Measurements from ENCODE around the gene GPR27. TPM values are rescaled to one million over a fixed set of nuclear protein-coding genes. Genes with fewer than 3 reads are reported as not detected.

Gene GPR27
- total RNA-seq, 1 donor from 2014 or later, result 18.3 TPM

GRCh38 chr3:71786551-71786950, 32.9 kb downstream of the GPR27 start:
- Histone ChIP-seq H3K27ac (no peak overlapping the region), H3K9me3 (ENCODE audit: low read depth) (no peaks in the 10 kb centered on the region), H3K79me2 (ENCODE audit: low read depth) (no peaks in the 10 kb centered on the region), H3K36me3 (no peaks in the 10 kb centered on the region), H3K4me3 (no peak overlapping the region), H2AFZ (replicated peaks) (no peak overlapping the region), H3K27me3 (peaks cover 65% of the 10 kb centered on the region), H3K4me2 (no peak overlapping the region), H3K4me1 (peaks cover 26% of the 10 kb centered on the region), H3K9ac (no peak overlapping the region), H3F3A (ENCODE audit: low read depth) (peaks cover 27% of the 10 kb centered on the region), H4K20me1 (ENCODE audit: low read depth) (no peaks in the 10 kb centered on the region)
- Mint-ChIP-seq H3K4me1 (peaks cover 33% of the 10 kb centered on the region), H3K27me3 (ENCODE audit: insufficient read depth, low read depth) (peaks cover 29% of the 10 kb centered on the region), H3K9me3 (no peaks in the 10 kb centered on the region), H3K4me3 (no peak overlapping the region), H3K27ac (no peak overlapping the region), H3K36me3 (no peaks in the 10 kb centered on the region)
- TF ChIP-seq CTCF (IDR thresholded peaks at IDR 0.05), result no peak
- no peak for TF ChIP-seq EZH2 (IDR thresholded peaks at IDR 0.05)
- TF ChIP-seq EZH2phosphoT487 (IDR thresholded peaks at IDR 0.05), result no peak
- DNase-seq (ENCODE audit: low spot score), result no peak

GRCh38 chr3:71787851-71788405, 34.3 kb downstream of the GPR27 start:
- Mint-ChIP-seq H3K4me1 (peaks cover 33% of the 10 kb centered on the region), H3K27ac (no peak overlapping the region), H3K36me3 (no peaks in the 10 kb centered on the region), H3K4me3 (no peak overlapping the region), H3K9me3 (no peaks in the 10 kb centered on the region), H3K27me3 (ENCODE audit: insufficient read depth, low read depth) (peaks cover 24% of the 10 kb centered on the region)
- H3F3A ChIP-seq (ENCODE audit: low read depth), result peaks cover 27% of the 10 kb centered on the region
- TF ChIP-seq CTCF (IDR thresholded peaks at IDR 0.05) (no peak), EZH2phosphoT487 (IDR thresholded peaks at IDR 0.05) (no peak), EZH2 (IDR thresholded peaks at IDR 0.05) (no peak)
- no peak overlapping the region for H3K4me2 ChIP-seq
- H2AFZ ChIP-seq (replicated peaks), result no peak overlapping the region
- H3K36me3 ChIP-seq, result no peaks in the 10 kb centered on the region
- no peak overlapping the region for H3K4me3 ChIP-seq
- peaks cover 19% of the 10 kb centered on the region for H3K4me1 ChIP-seq
- DNase-seq (ENCODE audit: low spot score), result no peak
- no peaks in the 10 kb centered on the region for H3K79me2 ChIP-seq (ENCODE audit: low read depth)
- peaks cover 52% of the 10 kb centered on the region for H3K27me3 ChIP-seq
- H3K27ac ChIP-seq, result no peak overlapping the region
- H4K20me1 ChIP-seq (ENCODE audit: low read depth), result no peaks in the 10 kb centered on the region
- H3K9me3 ChIP-seq (ENCODE audit: low read depth), result no peaks in the 10 kb centered on the region
- no peak overlapping the region for H3K9ac ChIP-seq

- no peaks in the 10 kb centered on the region for H3K9me3 Mint-ChIP-seq
- Histone ChIP-seq H3K36me3 (no peaks in the 10 kb centered on the region), H3K4me1 (no peaks in the 10 kb centered on the region), H3F3A (ENCODE audit: low read depth) (peaks cover 16% of the 10 kb centered on the region), H3K79me2 (ENCODE audit: low read depth) (no peaks in the 10 kb centered on the region), H3K27me3 (peaks cover 32% of the 10 kb centered on the region), H3K9me3 (ENCODE audit: low read depth) (no peaks in the 10 kb centered on the region), H3K27ac (no peak overlapping the region), H4K20me1 (ENCODE audit: low read depth) (no peaks in the 10 kb centered on the region), H3K9ac (no peak overlapping the region), H3K4me2 (no peak overlapping the region), H3K4me3 (no peak overlapping the region), H2AFZ (replicated peaks) (no peak overlapping the region)
- H3K36me3 Mint-ChIP-seq, result no peaks in the 10 kb centered on the region
- TF ChIP-seq EZH2phosphoT487 (IDR thresholded peaks at IDR 0.05) (no peak), CTCF (IDR thresholded peaks at IDR 0.05) (no peak), EZH2 (IDR thresholded peaks at IDR 0.05) (no peak)
- H3K4me3 Mint-ChIP-seq, result no peak overlapping the region
- no peak for DNase-seq (ENCODE audit: low spot score)
- no peak overlapping the region for H3K27ac Mint-ChIP-seq
- H3K4me1 Mint-ChIP-seq, result peaks cover 20% of the 10 kb centered on the region
- H3K27me3 Mint-ChIP-seq (ENCODE audit: insufficient read depth, low read depth), result peaks cover 16% of the 10 kb centered on the region
These were observed 36.3 kb downstream of the GPR27 start for GRCh38 chr3:71789922-71790321.
